BLaER1 (cell line): ENCODE measurements around the gene PGP.
A peak's percentile ranks its signal among the peaks of the same experiment; 100 is the strongest.

Experiments used
- H3K27ac ChIP-seq: shearing (Covaris generic); formaldehyde crosslinking; 2 replicates; pipeline ENCODE4 v1.8.1; 2022
- H3K27me3 ChIP-seq: shearing (Covaris generic); formaldehyde crosslinking; 2 replicates; pipeline ENCODE4 v1.8.1; 2022
- H3K36me3 ChIP-seq: shearing (Covaris generic); formaldehyde crosslinking; 2 replicates; pipeline ENCODE4 v1.8.1; 2022
- H3K4me1 ChIP-seq: shearing (Covaris generic); formaldehyde crosslinking; 2 replicates; pipeline ENCODE4 v1.8.1; 2022
- H3K4me2 ChIP-seq: shearing (Covaris generic); formaldehyde crosslinking; 2 replicates; pipeline ENCODE4 v1.8.1; 2022
- H3K4me3 ChIP-seq: shearing (Covaris generic); formaldehyde crosslinking; 2 replicates; pipeline ENCODE4 v1.8.1; 2022
- H3K9ac ChIP-seq: shearing (Covaris generic); formaldehyde crosslinking; 2 replicates; pipeline ENCODE4 v1.8.1; 2022
- H3K9me3 ChIP-seq: shearing (Covaris generic); formaldehyde crosslinking; 2 replicates; pipeline ENCODE4 v1.8.1; 2022
- H4K20me1 ChIP-seq: shearing (Covaris generic); formaldehyde crosslinking; 2 replicates; pipeline ENCODE4 v1.8.1; 2022
- Cebpa-rat ChIP-seq: shearing (Covaris generic); IDR thresholded peaks from 2 replicates; pipeline ENCODE4 v1.8.1; 2022

PGP gene

DNA sequence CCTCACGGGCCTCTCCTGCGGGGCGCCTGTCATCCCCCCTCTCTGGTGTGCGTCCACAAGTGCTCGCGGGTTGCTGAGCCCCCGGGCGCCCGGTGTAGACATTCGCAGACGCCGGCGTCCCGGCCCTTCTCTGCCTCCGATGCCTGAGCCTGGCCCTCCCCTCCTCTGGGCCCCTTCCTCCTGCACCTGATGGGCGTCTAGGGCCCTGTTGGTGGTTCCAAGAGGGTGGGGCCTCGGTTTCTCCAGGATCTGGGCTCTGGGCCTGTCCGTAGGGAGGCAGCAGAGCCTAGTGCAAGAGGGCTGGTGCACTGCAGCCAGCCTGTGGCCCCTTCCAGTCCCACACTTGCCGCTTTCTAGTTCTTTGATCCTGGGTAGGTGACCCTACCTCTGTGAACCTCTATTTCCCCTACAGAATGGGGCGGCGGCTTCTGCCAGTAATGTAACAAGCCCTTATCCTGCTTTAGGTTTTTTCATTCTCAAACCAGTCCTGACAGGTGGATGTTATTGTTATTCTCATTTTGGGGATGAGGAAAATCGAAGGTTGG lies 9.4 kb upstream of the PGP start:
- Histone ChIP-seq H3K9me3 (no peaks in the 10 kb centered on the region), H3K9ac (peak overlapping the region; percentile 93), H4K20me1 (peaks cover 53% of the 10 kb centered on the region), H3K27ac (peak overlapping the region; percentile 88), H3K4me2 (peak overlapping the region; percentile 84), H3K27me3 (no peaks in the 10 kb centered on the region), H3K4me1 (peaks cover 31% of the 10 kb centered on the region), H3K4me3 (peak overlapping the region; percentile 84), H3K36me3 (peaks cover 28% of the 10 kb centered on the region)
- no peak for TF ChIP-seq Cebpa-rat

GRCh38 chr16:2223221-2223941 lies 8.7 kb upstream of the PGP start, which contains the start of gene E4F1:
E4F1 (plus strand) TSS chr16:2223591; CDS start chr16:2223614, 23 bp downstream.
- Histone ChIP-seq H3K27me3 (no peaks in the 10 kb centered on the region), H3K4me2 (peak within 1 kb of the TSS; percentile 89), H3K4me3 (peak within 1 kb of the TSS; percentile 84), H3K36me3 (peaks cover 22% of the 10 kb centered on the region), H4K20me1 (peaks cover 47% of the 10 kb centered on the region), H3K9me3 (no peaks in the 10 kb centered on the region), H3K27ac (peak within 1 kb of the TSS; percentile 88), H3K9ac (peak within 1 kb of the TSS; percentile 93), H3K4me1 (peaks cover 31% of the 10 kb centered on the region)
- TF ChIP-seq Cebpa-rat: peak; percentile 95

DNA sequence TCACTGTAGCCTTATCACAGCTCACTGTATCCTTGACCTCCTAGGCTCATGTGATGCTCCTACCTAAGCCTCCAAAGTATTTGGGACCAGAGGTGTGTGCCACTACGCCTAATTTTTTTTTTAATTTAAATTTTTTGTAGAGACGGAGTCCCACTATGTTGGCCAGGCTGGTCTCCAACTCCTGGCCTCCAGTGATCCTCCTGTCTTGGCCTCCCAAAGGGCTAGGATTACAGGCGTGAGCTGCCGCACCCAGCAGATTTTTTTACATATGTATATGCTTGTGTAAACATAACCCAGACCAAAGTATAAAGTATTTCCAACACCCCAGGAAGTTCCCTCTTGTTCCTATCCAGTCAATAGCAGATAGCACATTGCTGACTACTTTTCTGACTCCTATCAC lies 1.7 kb upstream of the PGP start:
- no peaks in the 10 kb centered on the region for H3K9me3 ChIP-seq
- peaks cover 23% of the 10 kb centered on the region for H4K20me1 ChIP-seq
- no peaks in the 10 kb centered on the region for H3K27me3 ChIP-seq
- H3K27ac ChIP-seq: no peak overlapping the region
- H3K4me3 ChIP-seq: no peak overlapping the region
- no peak overlapping the region for H3K9ac ChIP-seq
- H3K4me1 ChIP-seq: peaks cover 28% of the 10 kb centered on the region
- TF ChIP-seq Cebpa-rat: no peak
- peaks cover 17% of the 10 kb centered on the region for H3K36me3 ChIP-seq
- peak overlapping the region; percentile 84; the same call in 1 of the 2 replicates for H3K4me2 ChIP-seq

- Histone ChIP-seq H3K36me3 (peaks cover 39% of the 10 kb centered on the region), H3K4me2 (peak overlapping the region; percentile 99), H3K4me3 (peak overlapping the region; percentile 85), H4K20me1 (peaks cover 45% of the 10 kb centered on the region), H3K27ac (peak overlapping the region; percentile 78), H3K9me3 (no peaks in the 10 kb centered on the region), H3K9ac (peak overlapping the region; percentile 85), H3K4me1 (peaks cover 28% of the 10 kb centered on the region), H3K27me3 (no peaks in the 10 kb centered on the region)
- no peak for TF ChIP-seq Cebpa-rat
Measured at GRCh38 chr16:2213817-2214718, 572 bp downstream of the PGP start.

DNA sequence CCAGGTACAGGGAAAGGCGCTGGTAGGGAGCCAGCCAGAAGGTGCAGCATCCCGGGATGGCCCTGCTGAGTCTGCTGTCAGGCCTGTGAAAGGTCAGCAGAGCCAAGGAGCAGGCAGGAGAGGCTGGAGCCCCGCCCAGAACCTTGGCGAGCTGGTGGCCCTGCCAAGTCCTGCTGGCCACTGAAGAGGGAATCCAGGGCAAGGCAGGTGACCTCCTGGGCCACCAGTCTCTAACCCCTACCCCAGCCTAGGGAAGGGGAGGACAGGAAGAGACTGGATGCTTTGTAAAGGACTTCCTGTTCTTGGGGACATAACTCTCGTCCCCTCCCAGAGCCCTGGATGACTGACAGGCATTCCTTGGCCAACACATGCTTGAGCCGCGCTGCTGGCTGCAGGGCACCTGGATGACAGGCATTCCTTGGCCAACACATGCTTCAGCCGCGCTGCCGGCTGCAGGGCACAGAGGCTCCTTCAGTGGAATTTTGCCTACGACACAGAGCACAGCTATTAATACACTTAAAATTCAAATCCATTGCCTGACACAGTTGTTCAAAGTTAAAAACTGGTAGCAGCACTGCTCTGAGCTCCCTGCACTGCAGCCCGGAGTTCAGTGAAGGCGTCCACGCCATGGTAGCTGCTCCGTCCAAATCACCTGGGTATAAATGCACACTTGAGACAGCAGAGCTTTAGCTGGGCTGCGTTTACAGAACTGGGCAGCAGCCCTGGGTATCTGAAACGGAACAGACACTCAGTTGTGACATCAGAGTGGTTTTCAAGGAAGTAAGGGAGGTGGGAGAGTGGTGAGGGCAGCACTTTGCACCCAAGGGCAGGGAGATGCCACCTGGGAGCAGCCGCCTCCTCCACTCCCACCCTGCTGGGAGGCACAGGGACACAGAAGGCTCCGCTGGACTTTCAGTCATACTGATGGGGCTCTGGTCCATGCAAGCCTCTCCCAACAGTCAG lies 2.0 kb downstream of the PGP start:
- Histone ChIP-seq H3K36me3 (peaks cover 53% of the 10 kb centered on the region), H3K27me3 (no peaks in the 10 kb centered on the region), H3K9me3 (no peaks in the 10 kb centered on the region), H3K4me1 (peaks cover 28% of the 10 kb centered on the region), H3K9ac (peak overlapping the region; percentile 85), H3K4me2 (peak overlapping the region; percentile 99), H3K4me3 (peak overlapping the region; percentile 85), H3K27ac (no peak overlapping the region), H4K20me1 (peaks cover 47% of the 10 kb centered on the region)
- TF ChIP-seq Cebpa-rat: no peak

- Histone ChIP-seq H3K9ac (peak overlapping the region; percentile 85; the same call in 1 of the 2 replicates), H3K4me3 (no peak overlapping the region), H4K20me1 (peaks cover 47% of the 10 kb centered on the region), H3K27me3 (no peaks in the 10 kb centered on the region), H3K4me2 (peak overlapping the region; percentile 99), H3K9me3 (no peaks in the 10 kb centered on the region), H3K4me1 (peaks cover 32% of the 10 kb centered on the region), H3K27ac (no peak overlapping the region), H3K36me3 (peaks cover 60% of the 10 kb centered on the region)
- no peak for TF ChIP-seq Cebpa-rat
Measured at GRCh38 chr16:2211923-2212347, 2.7 kb downstream of the PGP start.

DNA sequence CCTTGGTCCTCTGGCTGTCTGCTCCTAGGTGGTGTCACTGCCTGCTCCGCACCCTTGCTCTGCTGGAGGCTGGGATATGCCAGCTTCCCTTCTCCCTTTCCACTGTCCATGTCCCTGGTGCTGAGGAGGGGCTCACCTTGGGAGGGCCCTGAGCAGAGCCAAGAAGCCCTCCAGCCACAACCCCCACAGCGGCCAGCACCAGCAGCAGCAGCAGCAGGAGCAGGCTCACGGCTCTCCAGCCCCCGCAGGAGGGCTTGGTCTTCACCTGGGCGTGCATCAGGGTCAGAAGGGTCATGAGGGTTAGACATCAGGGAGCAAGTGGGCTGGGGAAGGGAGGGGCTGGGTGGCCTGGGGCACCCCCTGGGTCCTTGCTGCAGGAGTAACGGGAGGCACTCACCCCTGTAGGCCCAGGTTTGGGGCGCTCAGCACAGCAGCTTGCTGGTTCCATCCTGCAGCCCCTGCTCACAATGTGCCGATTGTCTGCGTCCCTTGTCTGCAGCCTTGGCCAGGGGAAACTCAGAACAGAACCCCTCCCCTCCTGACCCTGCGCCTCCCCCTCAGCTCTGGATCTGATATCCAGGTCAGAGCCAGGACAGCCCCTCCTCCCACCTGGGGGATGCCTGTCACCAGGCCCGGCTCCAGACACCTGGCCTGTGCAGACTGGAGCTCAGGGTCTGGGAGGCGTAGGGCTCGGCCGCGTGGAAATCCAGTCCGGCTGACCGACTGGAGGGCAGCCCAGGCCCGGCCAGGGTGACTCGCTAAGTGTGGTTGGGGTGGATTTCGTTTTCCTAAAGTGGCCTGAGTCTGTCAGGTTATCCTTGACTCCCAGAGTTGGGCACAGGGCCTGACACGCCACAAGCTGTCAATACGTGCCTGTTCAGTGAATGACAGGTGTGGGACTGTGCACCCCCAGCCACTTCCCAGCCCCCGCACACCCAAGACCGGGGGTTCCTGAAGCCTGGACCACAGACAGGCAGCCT lies 4.0 kb downstream of the PGP start, which contains the start of gene BRICD5:
TSS of gene BRICD5 (minus strand) at position 478 of the 980 bp plus-strand sequence. CDS start at position 448, 30 bp downstream.
- H4K20me1 ChIP-seq: peaks cover 47% of the 10 kb centered on the region
- no peak within 1 kb of the TSS for H3K4me3 ChIP-seq
- H3K4me2 ChIP-seq: no peak within 1 kb of the TSS
- no peaks in the 10 kb centered on the region for H3K9me3 ChIP-seq
- peaks cover 63% of the 10 kb centered on the region for H3K36me3 ChIP-seq
- no peak within 1 kb of the TSS for H3K27ac ChIP-seq
- no peak for TF ChIP-seq Cebpa-rat
- peaks cover 38% of the 10 kb centered on the region for H3K4me1 ChIP-seq
- 0 out of 2 replicates have a peak within 1 kb of the TSS, but pooled peaks have one; percentile 85 for H3K9ac ChIP-seq
- no peaks in the 10 kb centered on the region for H3K27me3 ChIP-seq

DNA sequence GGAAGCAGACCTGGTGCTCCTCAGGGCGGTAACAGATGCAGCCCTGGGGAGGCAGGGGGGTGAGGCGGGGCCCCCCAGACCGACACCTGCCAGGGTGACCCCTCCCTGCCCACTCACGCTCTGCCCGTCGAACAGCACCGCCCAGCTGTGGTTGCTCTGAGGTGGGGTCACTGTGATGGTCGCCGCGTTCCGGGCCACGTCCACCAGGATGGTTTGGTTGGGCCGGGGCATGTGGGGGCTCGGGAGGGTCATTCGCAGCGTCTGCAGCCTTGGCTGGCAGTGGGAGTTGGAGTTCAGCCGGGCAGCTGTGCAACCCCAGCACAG lies 4.7 kb downstream of the PGP start:
- no peak for TF ChIP-seq Cebpa-rat
- Histone ChIP-seq H3K4me3 (no peak overlapping the region), H3K4me2 (no peak overlapping the region), H3K9ac (no peak overlapping the region), H3K27ac (no peak overlapping the region), H3K4me1 (peaks cover 36% of the 10 kb centered on the region), H3K9me3 (no peaks in the 10 kb centered on the region), H3K27me3 (no peaks in the 10 kb centered on the region), H4K20me1 (peaks cover 47% of the 10 kb centered on the region), H3K36me3 (peaks cover 63% of the 10 kb centered on the region)
